Measurements from ENCODE around the gene CHD1. TPM values are rescaled to one million over a fixed set of nuclear protein-coding genes. Genes with fewer than 3 reads are reported as not detected.
"Not testable (repeated sequence)": the region's sequence is repeated elsewhere in the genome, so short reads cannot be mapped to it uniquely, and the experiment has no call there.

CHD1 gene
- total RNA-seq, 4 donors from 2014 or later = 27.4 to 149 (median 63.6) TPM

- no peak overlapping the region for H3K4me3 ChIP-seq
- no peaks in the 10 kb centered on the region for H3K27me3 ChIP-seq
- intact Hi-C loops (cut with DNase I; ENCODE audit: low total_unique reads) = no loop called here
- TF ChIP-seq, protein P1, sequence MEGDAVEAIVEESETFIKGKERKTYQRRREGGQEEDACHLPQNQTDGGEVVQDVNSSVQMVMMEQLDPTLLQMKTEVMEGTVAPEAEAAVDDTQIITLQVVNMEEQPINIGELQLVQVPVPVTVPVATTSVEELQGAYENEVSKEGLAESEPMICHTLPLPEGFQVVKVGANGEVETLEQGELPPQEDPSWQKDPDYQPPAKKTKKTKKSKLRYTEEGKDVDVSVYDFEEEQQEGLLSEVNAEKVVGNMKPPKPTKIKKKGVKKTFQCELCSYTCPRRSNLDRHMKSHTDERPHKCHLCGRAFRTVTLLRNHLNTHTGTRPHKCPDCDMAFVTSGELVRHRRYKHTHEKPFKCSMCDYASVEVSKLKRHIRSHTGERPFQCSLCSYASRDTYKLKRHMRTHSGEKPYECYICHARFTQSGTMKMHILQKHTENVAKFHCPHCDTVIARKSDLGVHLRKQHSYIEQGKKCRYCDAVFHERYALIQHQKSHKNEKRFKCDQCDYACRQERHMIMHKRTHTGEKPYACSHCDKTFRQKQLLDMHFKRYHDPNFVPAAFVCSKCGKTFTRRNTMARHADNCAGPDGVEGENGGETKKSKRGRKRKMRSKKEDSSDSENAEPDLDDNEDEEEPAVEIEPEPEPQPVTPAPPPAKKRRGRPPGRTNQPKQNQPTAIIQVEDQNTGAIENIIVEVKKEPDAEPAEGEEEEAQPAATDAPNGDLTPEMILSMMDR (IDR thresholded peaks at IDR 0.05) = no peak
- TF ChIP-seq POLR2A (IDR thresholded peaks at IDR 0.05) = no peak
- H3K9me3 ChIP-seq = no peaks in the 10 kb centered on the region
- H3K36me3 ChIP-seq = no peaks in the 10 kb centered on the region
- no peak for DNase-seq
- no peak overlapping the region for H3K27ac ChIP-seq
- H3K4me1 ChIP-seq = no peaks in the 10 kb centered on the region
These were observed 33.0 kb upstream of the CHD1 start for GRCh38 chr5:98961665-98962344.

DNA sequence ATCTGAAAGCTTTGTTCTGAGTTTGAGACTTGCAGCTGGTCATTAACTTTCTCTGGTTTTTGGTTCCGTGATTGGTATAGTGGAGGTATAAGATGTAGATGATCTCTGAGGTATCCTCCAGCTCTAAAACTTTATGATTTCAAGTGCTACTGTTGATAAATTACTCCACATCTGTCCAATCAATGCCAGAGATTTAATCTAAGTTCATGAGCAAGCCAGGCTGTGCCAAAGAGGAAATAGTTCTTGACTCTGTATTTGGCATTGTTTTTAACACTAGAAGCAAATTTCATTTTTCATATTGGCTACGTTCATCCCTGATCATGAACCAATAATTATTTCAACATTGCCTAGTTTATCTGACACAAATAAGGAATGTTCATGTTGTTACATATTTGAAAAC, 28.5 kb upstream of the CHD1 start:
- no peaks in the 10 kb centered on the region for H3K27me3 ChIP-seq
- intact Hi-C loops (cut with DNase I; ENCODE audit: low total_unique reads) = no loop called here
- no peak for DNase-seq
- no peak overlapping the region for H3K27ac ChIP-seq
- no peak overlapping the region for H3K4me3 ChIP-seq
- no peaks in the 10 kb centered on the region for H3K9me3 ChIP-seq
- H3K36me3 ChIP-seq = no peaks in the 10 kb centered on the region
- TF ChIP-seq POLR2A (IDR thresholded peaks at IDR 0.05) = no peak
- TF ChIP-seq, protein P1 (IDR thresholded peaks at IDR 0.05) = no peak
- H3K4me1 ChIP-seq = no peaks in the 10 kb centered on the region

- H3K36me3 ChIP-seq; H3K4me1 ChIP-seq; DNase-seq; H3K27me3 ChIP-seq; H3K9me3 ChIP-seq; intact Hi-C loops (cut with DNase I; ENCODE audit: low total_unique reads); H3K4me3 ChIP-seq; H3K27ac ChIP-seq: not testable (repeated sequence)
These were observed 27.1 kb upstream of the CHD1 start for GRCh38 chr5:98955888-98956287.

DNA sequence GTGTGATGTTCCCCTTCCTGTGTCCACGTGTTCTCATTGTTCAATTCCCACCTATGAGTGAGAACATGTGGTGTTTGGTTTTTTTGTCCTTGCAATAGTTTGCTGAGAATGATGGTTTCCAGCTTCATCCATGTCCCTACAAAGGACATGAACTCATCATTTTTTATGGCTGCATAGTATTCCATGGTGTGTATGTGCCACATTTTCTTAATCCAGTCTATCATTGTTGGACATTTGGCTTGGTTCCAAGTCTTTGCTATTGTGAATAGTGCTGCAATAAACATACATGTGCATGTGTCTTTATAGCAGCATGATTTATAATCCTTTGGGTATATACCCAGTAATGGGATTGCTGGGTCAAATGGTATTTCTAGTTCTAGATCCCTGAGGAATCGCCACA, 26.7 kb upstream of the CHD1 start:
- H3K9me3 ChIP-seq; H3K4me1 ChIP-seq; H3K4me3 ChIP-seq; H3K36me3 ChIP-seq; H3K27ac ChIP-seq; H3K27me3 ChIP-seq; DNase-seq; intact Hi-C loops (cut with DNase I; ENCODE audit: low total_unique reads): not testable (repeated sequence)

- Histone ChIP-seq H3K27me3 (no peaks in the 10 kb centered on the region), H3K4me1 (no peaks in the 10 kb centered on the region), H3K4me3 (no peak overlapping the region), H3K27ac (no peak overlapping the region), H3K36me3 (no peaks in the 10 kb centered on the region), H3K9me3 (no peaks in the 10 kb centered on the region)
- TF ChIP-seq, protein P1 (IDR thresholded peaks at IDR 0.05) = no peak
- TF ChIP-seq POLR2A (IDR thresholded peaks at IDR 0.05) = no peak
- intact Hi-C loops (cut with DNase I; ENCODE audit: low total_unique reads) = no loop called here
- DNase-seq = no peak
These were observed 25.7 kb upstream of the CHD1 start for GRCh38 chr5:98954392-98955028.

- TF ChIP-seq POLR2A (IDR thresholded peaks at IDR 0.05) = no peak
- TF ChIP-seq, protein P1 (IDR thresholded peaks at IDR 0.05) = no peak
- H3K9me3 ChIP-seq = no peaks in the 10 kb centered on the region
- intact Hi-C loops (cut with DNase I; ENCODE audit: low total_unique reads) = no loop called here
- no peak overlapping the region for H3K27ac ChIP-seq
- H3K27me3 ChIP-seq = no peaks in the 10 kb centered on the region
- H3K4me1 ChIP-seq = no peaks in the 10 kb centered on the region
- H3K36me3 ChIP-seq = no peaks in the 10 kb centered on the region
- H3K4me3 ChIP-seq = no peak overlapping the region
- DNase-seq = no peak
These were observed 14.0 kb upstream of the CHD1 start for GRCh38 chr5:98942847-98943246.

Data from uterus (tissue), 4 donors.